HepG2 (cell line): Measurements from ENCODE around the gene IRX3. TPM values are rescaled to one million over a fixed set of nuclear protein-coding genes. Genes with fewer than 3 reads are reported as not detected.
A peak's percentile ranks its signal among the peaks of the same experiment; 100 is the strongest.

ENCODE experiments used
- ATAC-seq: fragments of 200-7000 bp; cut with Tn5 transposase; 3 replicates; pipeline ENCODE4 v1.9.1; 2020; ENCODE audit warnings: mild to moderate bottlenecking, moderate library complexity
- BruUV-seq: library from RNA; stranded (reverse); fragments of 400-500 nt; replicated peaks from 2 replicates; lab custom pipeline; 2021; lab: Mats Ljungman, UMichigan
- CTCF ChIA-PET: fragments of 300-600 bp; formaldehyde crosslinking; extraction: SDS; loops from one replicate; lab custom pipeline; 2021; ENCODE audit warnings: low total read pairs, inconsistent platforms, low intra/inter-chr PET ratio; lab: Yijun Ruan, JAX
- POLR2A ChIA-PET: fragments of 350-600 bp; sonication (Branson Sonifier 250); formaldehyde crosslinking; loops from one replicate; lab custom pipeline; 2020; ENCODE audit warnings: antibody characterized with exemption, inconsistent platforms; lab: Yijun Ruan, JAX
- DNase-seq: peaks from one replicate; pipeline ENCODE4 v3.0.0-alpha.2; 2015; ENCODE audit warnings: low spot score
- FAIRE-seq: peaks from 3 replicates; lab custom pipeline; 2011; peaks lifted over from hg19 to GRCh38; lab: Jason Lieb, UNC
- H2AFZ ChIP-seq: one replicate; pipeline ENCODE4 v1.6.1; 2011; ENCODE audit warnings: low read length, inconsistent platforms
- H3K27ac ChIP-seq: fragments of 300-600 bp; 3 replicates; pipeline ENCODE4 v1.8.0; 2011; ENCODE audit warnings: mixed run types, mild to moderate bottlenecking, mixed read lengths, low read length, inconsistent platforms; ENCODE audit not compliant: insufficient read depth; ENCODE audit errors: extremely low read length
- H3K27me3 ChIP-seq, 2 experiments: fragments of 200-600 bp in 1 of 2; 2 replicates in 1 of 2; 3 replicates in 1 of 2; pipeline versions ENCODE4 v1.6.0 to v1.8.0; 2011; ENCODE audit warnings: low read length in 2 of 2, mild to moderate bottlenecking in 2 of 2, moderate library complexity in 2 of 2, inconsistent platforms in 1 of 2; ENCODE audit not compliant: insufficient read depth in 2 of 2, control insufficient read depth in 1 of 2
- H3K36me3 ChIP-seq, 2 experiments: fragments of 200-600 bp in 1 of 2; replicated peaks in 1 of 2; 2 replicates in 1 of 2; 3 replicates in 1 of 2; pipeline versions ENCODE4 v1.5.1 to v1.8.0; 2011; ENCODE audit warnings: low read length in 2 of 2, inconsistent platforms in 1 of 2; ENCODE audit not compliant: insufficient read depth in 2 of 2, control insufficient read depth in 1 of 2
- H3K4me1 ChIP-seq: 2 replicates; pipeline ENCODE4 v1.5.1; 2012; ENCODE audit warnings: low read length, inconsistent platforms; ENCODE audit not compliant: insufficient read depth
- H3K4me2 ChIP-seq: 2 replicates; pipeline ENCODE4 v1.6.0; 2011; ENCODE audit warnings: low read depth, low read length, inconsistent platforms
- H3K4me3 ChIP-seq, 3 experiments: fragments of 200-600 bp in 1 of 3; sonication (generic), shearing (Covaris generic) in 1 of 3; replicated peaks in 1 of 3; 2 replicates each; pipeline ENCODE4 v1.5.1; 2011 to 2016; ENCODE audit warnings: low read length in 3 of 3, inconsistent platforms in 2 of 3, low read depth in 2 of 3, mild to moderate bottlenecking in 2 of 3, control low read depth in 1 of 3, mixed read lengths in 1 of 3; ENCODE audit not compliant: insufficient read depth in 1 of 3
- H3K79me2 ChIP-seq: one replicate; pipeline ENCODE4 v1.6.1; 2011; ENCODE audit warnings: low read length, inconsistent platforms; ENCODE audit not compliant: insufficient read depth
- H3K9ac ChIP-seq: 2 replicates; pipeline ENCODE4 v1.6.0; 2011; ENCODE audit warnings: mild to moderate bottlenecking, low read depth, low read length, inconsistent platforms; ENCODE audit not compliant: insufficient read depth
- H3K9me3 ChIP-seq: 2 replicates; pipeline ENCODE4 v1.5.1; 2012; ENCODE audit warnings: mild to moderate bottlenecking, low read length
- H4K20me1 ChIP-seq: 2 replicates; pipeline ENCODE4 v1.6.0; 2011; ENCODE audit warnings: inconsistent platforms, mild to moderate bottlenecking, low read length, moderate library complexity; ENCODE audit not compliant: insufficient read depth
- ATM ChIP-seq: fragments of 450-650 bp; IDR thresholded peaks from 2 replicates; pipeline ENCODE4 v1.7.1; 2017; ENCODE audit warnings: mild to moderate bottlenecking, borderline replicate concordance
- IKZF1 ChIP-seq: fragments of 450-650 bp; IDR thresholded peaks from 2 replicates; pipeline ENCODE4 v1.7.1; 2016
- JUNB ChIP-seq: sonication (generic); formaldehyde crosslinking; IDR thresholded peaks from 2 replicates; pipeline ENCODE4 v1.8.0; 2022; ENCODE audit warnings: missing genetic modification reagents, mild to moderate bottlenecking, borderline replicate concordance
- NBN ChIP-seq: fragments of 450-650 bp; conservative IDR thresholded peaks from 2 replicates; pipeline ENCODE4 v1.6.1; 2017
- NFYB ChIP-seq: sonication (generic); formaldehyde crosslinking; IDR thresholded peaks from 2 replicates; pipeline ENCODE4 v1.4.0; 2020; ENCODE audit warnings: missing genetic modification reagents
- NFYC ChIP-seq: IDR thresholded peaks from 2 replicates; pipeline ENCODE4 v1.6.1; 2016; ENCODE audit warnings: missing genetic modification reagents, missing compliant biosample characterization
- TP53 ChIP-seq: sonication (generic); formaldehyde crosslinking; conservative IDR thresholded peaks from 2 replicates; pipeline ENCODE4 v1.4.0; 2020; ENCODE audit warnings: missing genetic modification reagents
- ZNF335 ChIP-seq: sonication (generic); formaldehyde crosslinking; IDR thresholded peaks from 2 replicates; pipeline ENCODE4 v1.4.0; 2020; ENCODE audit warnings: missing genetic modification reagents
- WGBS: methylation state at CpG from one replicate; pipeline ENCODE4 v1.1.6; 2017; ENCODE audit warnings: low lambda C conversion rate; 5-methylcytosine and 5-hydroxymethylcytosine counted together
- in situ Hi-C: cut with HindIII; loops from 2 replicates; pipeline ENCODE4 v1.10.0; 2017; ENCODE audit warnings: low pct_unique_long_range_greater_than_20kb; ENCODE audit not compliant: extremely low pct_ligation_motif_present
- intact Hi-C: fragments of 100-400 bp; cut with micrococcal nuclease; formaldehyde crosslinking; loops from one replicate; pipeline ENCODE4 v1.10.0; 2022; ENCODE audit not compliant: unreplicated experiment
- polyA plus RNA-seq, 8 experiments: library from polyadenylated mRNA; depleted of rRNA in 3 of 8; stranded (reverse) in 7 of 8; unstranded in 1 of 8; fragments of >200 nt; fragmentation: Illumina TruSeq in 4 of 8; extraction: Trizol in 4 of 8; gene quantifications; 2 replicates each; pipeline versions ENCODE4 v1.2.1 to v1.2.3, GENCODE V29; 2011 to 2016; ENCODE audit warnings: low read depth in 4 of 8, missing spikeins in 1 of 8, mixed read lengths in 1 of 8; ENCODE audit not compliant: insufficient read depth in 1 of 8
- total RNA-seq, 5 experiments: library from RNA; depleted of rRNA; stranded (reverse); fragments of >200 nt; fragmentation: Illumina TruSeq; extraction: Trizol; gene quantifications; 2 replicates each; pipeline ENCODE4 v1.2.3, GENCODE V29; 2016; ENCODE audit warnings: low read depth in 1 of 5

Gene IRX3
- total and polyA plus RNA-seq, 2 of the 13 experiments (the other 11 are each of a cell fraction or from before 2014, with no cell fraction given), result 9.2 to 16.4 TPM

GRCh38 chr16:54245788-54246453 is 40.7 kb downstream of the IRX3 start:
- Histone ChIP-seq H3K4me3 (no peak overlapping the region), H3K27me3 (peaks cover 4 to 17% of the 10 kb centered on the region in 2 experiments; a peak in 2 of 5 replicates), H4K20me1 (no peaks in the 10 kb centered on the region), H3K4me1 (peaks cover 27% of the 10 kb centered on the region), H3K9me3 (0 out of 2 replicates have a peak, but pooled peaks cover 4% of the 10 kb centered on the region), H3K79me2 (no peaks in the 10 kb centered on the region), H3K9ac (no peak overlapping the region), H2AFZ (no peak overlapping the region), H3K4me2 (no peak overlapping the region), H3K27ac (no peak overlapping the region), H3K36me3 (no peaks in the 10 kb centered on the region)
- 0 out of 2 replicates have a peak, but pooled peaks have one; percentile 80 for TF ChIP-seq NBN
- peak; percentile 28; the same call in 1 of the 2 replicates for TF ChIP-seq ATM
- TF ChIP-seq TP53 (CRISPR knock-in tag), result no peak
- 0 out of 2 replicates have a peak, but pooled peaks have one; percentile 20 for TF ChIP-seq NFYB (CRISPR knock-in tag)
- TF ChIP-seq ZNF335 (CRISPR knock-in tag), result no peak
- peak; percentile 56; the same call in 1 of the 2 replicates for TF ChIP-seq IKZF1
- TF ChIP-seq JUNB (CRISPR knock-in tag), result 0 out of 2 replicates have a peak, but pooled peaks have one; percentile 16
- TF ChIP-seq NFYC (CRISPR knock-in tag), result peak; percentile 35; the same call in 1 of the 2 replicates
- CTCF ChIA-PET, result no interaction called here
- in situ Hi-C loops (no loop called here), intact Hi-C loops (no loop called here)
- 95% methylated on average over 4 of the region's 4 CpGs for WGBS
- FAIRE-seq, result no peak
- POLR2A ChIA-PET, result no interaction called here
- no peak for DNase-seq
- BruUV-seq, result no TSS peak
- no peak for ATAC-seq
